Spinal cord (tissue), 10 donors: ENCODE results near the gene ARL8A. TPM values are rescaled to one million over a fixed set of nuclear protein-coding genes. Genes with fewer than 3 reads are reported as not detected.
"Not testable (repeated sequence)": the region's sequence is repeated elsewhere in the genome, so short reads cannot be mapped to it uniquely, and the experiment has no call there.

Source experiments
- DNase-seq, 6 donors: peaks; one replicate each; pipeline versions ENCODE4 v3.0.0 to v3.0.0-alpha.2; 2013 to 2015; ENCODE audit warnings: low spot score in 6 of 6, low read depth in 4 of 6
- H3K27ac ChIP-seq: one replicate; pipeline ENCODE4 v1.5.1; 2013; ENCODE audit warnings: low read depth, low read length, control low read depth
- H3K27me3 ChIP-seq: one replicate; pipeline ENCODE4 v1.6.1; 2013; ENCODE audit warnings: low read length; ENCODE audit not compliant: control insufficient read depth, insufficient read depth
- H3K36me3 ChIP-seq: one replicate; pipeline ENCODE4 v1.6.1; 2013; ENCODE audit warnings: low read length; ENCODE audit not compliant: control insufficient read depth, insufficient read depth
- H3K4me1 ChIP-seq: one replicate; pipeline ENCODE4 v1.6.1; 2013; ENCODE audit warnings: low read length; ENCODE audit not compliant: control insufficient read depth, insufficient read depth
- H3K4me3 ChIP-seq: one replicate; pipeline ENCODE4 v1.5.1; 2013; ENCODE audit warnings: low read depth, low read length, control low read depth
- H3K9me3 ChIP-seq: one replicate; pipeline ENCODE4 v1.6.1; 2013; ENCODE audit warnings: low read length; ENCODE audit not compliant: control insufficient read depth, insufficient read depth
- WGBS: methylation state at CpG from one replicate; pipeline ENCODE4 v1.1.5; 2013; ENCODE audit warnings: missing lambda C conversion rate; ENCODE audit not compliant: insufficient coverage; 5-methylcytosine and 5-hydroxymethylcytosine counted together
- polyA plus RNA-seq, 2 donors: library from polyadenylated mRNA; unstranded; fragments of 120-200 nt; gene quantifications; one replicate each; pipeline ENCODE4 v1.2.1, GENCODE V29; 2013; ENCODE audit not compliant: insufficient read length in 2 of 2
- total RNA-seq, 2 donors: library from RNA; depleted of rRNA in 1 of 2; stranded (reverse); fragments of 120-200 nt in 1 of 2; fragments of >200 nt in 1 of 2; gene quantifications; one replicate each; pipeline versions ENCODE4 v1.2.3 to v1.2.4, GENCODE V29; 2013 to 2014
- donor health status: healthy.

ARL8A gene
- total and polyA plus RNA-seq, 4 donors, result 56.3 to 184 (median 129) TPM

DNA sequence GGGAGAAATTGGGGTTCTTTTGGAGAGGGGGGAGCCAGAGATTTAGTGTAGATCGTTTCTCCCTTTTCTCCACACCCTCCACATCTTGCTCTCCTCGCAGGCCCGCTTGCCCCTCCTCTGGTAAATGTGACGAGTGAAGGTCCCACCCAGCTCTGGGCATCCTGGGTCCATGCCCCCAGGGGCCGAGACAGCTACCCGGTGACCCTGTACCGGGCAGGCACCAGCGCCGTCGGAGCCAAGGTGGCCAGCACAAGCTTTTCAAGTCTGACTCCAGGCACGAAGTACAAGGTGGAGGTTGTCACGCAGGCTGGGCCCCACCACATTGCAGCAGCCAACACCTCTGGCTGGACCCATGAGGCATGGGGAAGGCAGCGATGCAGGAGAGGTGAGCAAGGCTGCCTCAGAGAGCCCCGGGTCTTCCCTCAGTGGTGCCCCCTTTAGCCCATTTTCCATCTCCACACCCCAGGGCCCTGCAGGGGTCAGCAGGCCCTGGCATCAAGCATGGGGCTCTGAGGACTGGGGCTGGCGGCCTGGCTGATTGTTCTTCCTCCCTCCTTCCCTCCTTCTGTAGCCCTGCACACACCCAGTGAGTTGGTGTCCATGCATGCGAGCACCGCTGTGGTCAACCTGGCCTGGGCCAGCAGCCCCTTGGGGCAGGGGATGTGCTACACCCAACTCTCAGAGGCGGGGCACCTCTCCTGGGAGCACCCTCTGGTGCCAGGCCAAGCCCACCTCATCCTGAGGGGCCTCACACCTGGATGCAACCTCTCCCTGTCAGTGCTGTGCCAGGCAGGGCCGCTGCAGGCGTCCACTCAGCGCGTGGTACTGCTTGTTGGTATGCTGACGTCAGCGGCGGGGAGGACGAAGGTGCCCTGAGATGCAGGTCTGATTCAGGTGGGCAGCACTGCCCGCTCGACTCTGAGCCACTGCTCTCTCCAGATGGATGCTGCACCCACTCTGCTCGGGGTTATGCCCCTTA is 32.7 kb upstream of the ARL8A start:
- Histone ChIP-seq H3K4me3 (no peak overlapping the region), H3K27ac (no peak overlapping the region), H3K9me3 (no peaks in the 10 kb centered on the region), H3K4me1 (no peaks in the 10 kb centered on the region), H3K36me3 (no peaks in the 10 kb centered on the region), H3K27me3 (no peaks in the 10 kb centered on the region)
- DNase-seq, result no peak
- WGBS, result 90% methylated on average over 28 of the region's 29 CpGs

DNA sequence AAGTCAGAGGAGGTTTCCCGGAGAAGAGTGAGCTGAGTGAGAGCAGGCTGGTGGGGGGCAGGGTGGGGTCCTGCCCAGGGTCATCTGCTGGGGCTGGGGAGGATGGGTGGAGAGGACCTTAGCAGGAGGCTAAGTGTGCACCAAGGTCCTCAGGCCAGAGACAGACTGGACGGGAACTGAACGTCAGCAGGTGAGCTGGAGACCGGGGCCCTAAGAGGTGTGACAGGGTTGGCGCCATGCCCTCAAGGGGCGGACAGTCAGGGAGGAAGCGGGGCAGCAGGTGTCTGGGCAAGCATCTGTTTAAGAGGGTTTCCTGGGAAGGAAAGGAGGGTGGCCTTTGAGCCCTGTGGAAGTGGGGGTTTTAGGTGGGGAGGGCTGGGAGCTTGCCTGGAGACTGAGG is 29.5 kb upstream of the ARL8A start:
- no peaks in the 10 kb centered on the region for H3K36me3 ChIP-seq
- no peaks in the 10 kb centered on the region for H3K9me3 ChIP-seq
- H3K27me3 ChIP-seq, result no peaks in the 10 kb centered on the region
- no peak overlapping the region for H3K27ac ChIP-seq
- WGBS, result 79% methylated on average over 7 of the region's 7 CpGs
- H3K4me1 ChIP-seq, result peaks cover 3% of the 10 kb centered on the region
- no peak overlapping the region for H3K4me3 ChIP-seq
- DNase-seq, result no peak

- Histone ChIP-seq H3K27ac (no peak overlapping the region), H3K27me3 (no peaks in the 10 kb centered on the region), H3K36me3 (no peaks in the 10 kb centered on the region), H3K4me1 (peaks cover 15% of the 10 kb centered on the region), H3K9me3 (no peaks in the 10 kb centered on the region), H3K4me3 (no peak overlapping the region)
- 92% methylated on average over 4 of the region's 5 CpGs for WGBS
- no peak for DNase-seq
These were observed 27.4 kb upstream of the ARL8A start for GRCh38 chr1:202172015-202172355.

DNA sequence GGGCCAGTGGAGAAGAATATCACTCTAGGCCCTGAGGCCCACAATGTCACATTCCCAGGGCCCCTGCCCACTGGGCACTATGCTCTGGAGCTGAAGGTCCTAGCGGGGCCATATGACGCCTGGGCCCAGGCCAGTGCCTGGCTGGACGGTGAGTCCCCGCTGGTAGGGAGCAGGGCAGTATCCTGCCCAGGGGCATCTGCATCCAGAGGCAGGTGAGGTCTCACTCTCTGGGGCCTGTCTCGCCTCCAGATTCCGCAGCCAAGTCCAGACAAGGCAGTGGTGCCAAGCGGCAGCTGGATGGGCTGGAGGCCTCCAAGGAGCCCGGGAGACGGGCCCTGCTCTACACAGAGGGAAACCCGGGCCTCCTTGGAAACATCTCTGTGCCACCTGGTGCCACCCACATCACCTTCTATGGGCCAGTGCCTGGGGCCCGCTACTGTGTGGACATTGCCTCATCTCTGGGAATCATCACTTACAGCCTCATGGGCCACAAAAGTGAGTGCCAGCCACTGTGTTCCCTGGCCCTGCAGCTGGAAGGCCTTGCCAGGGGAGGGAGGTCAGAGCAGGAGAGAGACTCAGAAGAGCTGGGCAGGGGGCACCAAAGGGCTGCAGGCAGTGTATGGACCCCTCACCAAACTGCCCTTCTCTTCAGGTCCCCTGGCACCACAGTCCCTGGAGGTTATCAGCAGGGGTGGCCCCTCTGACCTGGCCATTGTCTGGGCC is 26.9 kb upstream of the ARL8A start:
- Histone ChIP-seq H3K27ac (no peak overlapping the region), H3K36me3 (no peaks in the 10 kb centered on the region), H3K4me1 (peaks cover 15% of the 10 kb centered on the region), H3K27me3 (no peaks in the 10 kb centered on the region), H3K9me3 (no peaks in the 10 kb centered on the region), H3K4me3 (no peak overlapping the region)
- WGBS, result 94% methylated on average over 7 of the region's 11 CpGs
- DNase-seq, result no peak

DNA sequence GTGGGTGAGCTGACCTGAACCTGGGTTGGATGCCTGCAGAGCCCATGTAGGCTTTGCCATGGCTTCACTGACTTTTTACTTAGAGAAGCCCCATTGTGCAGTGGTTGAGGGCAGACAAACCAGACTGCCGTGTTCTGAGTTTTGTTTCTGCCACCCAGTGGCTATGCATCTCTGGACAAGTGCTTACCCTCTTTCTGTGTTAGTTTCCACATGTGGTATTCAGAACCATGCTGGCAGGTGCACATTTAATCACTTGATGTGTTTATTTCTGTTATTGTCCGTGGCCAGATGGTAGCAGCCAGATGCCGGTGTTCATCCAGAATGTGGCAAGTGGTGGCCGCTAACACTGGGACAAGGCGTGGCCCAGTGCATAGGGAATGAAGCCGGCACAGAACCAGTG is 26.2 kb upstream of the ARL8A start:
- no peaks in the 10 kb centered on the region for H3K36me3 ChIP-seq
- WGBS, result 69% methylated on average over 6 of the region's 6 CpGs
- H3K9me3 ChIP-seq, result no peaks in the 10 kb centered on the region
- H3K4me3 ChIP-seq, result no peak overlapping the region
- peak in 1 of 6 donors; percentile 14 for DNase-seq
- H3K4me1 ChIP-seq, result peaks cover 15% of the 10 kb centered on the region
- no peak overlapping the region for H3K27ac ChIP-seq
- H3K27me3 ChIP-seq, result no peaks in the 10 kb centered on the region

DNA sequence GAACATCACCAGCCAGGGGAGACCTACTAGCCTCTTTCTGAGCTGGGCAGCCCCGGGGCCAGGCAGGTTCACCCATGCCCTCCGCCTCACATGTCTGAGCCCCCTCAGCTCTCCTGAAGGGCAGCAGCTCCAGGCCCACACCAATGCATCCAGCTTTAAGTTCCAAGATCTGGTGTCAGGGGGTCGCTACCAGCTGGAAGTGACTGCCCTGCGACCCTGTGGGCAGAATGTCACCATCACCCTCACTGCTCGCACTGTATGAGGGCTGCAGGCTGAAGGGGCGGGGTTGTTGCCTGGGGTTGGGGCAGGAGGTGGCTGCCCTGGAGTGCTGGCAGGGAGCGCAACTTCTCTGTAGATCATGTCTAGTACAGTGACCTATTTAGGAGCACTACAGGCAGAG is 24.3 kb upstream of the ARL8A start:
- WGBS, result 93% methylated on average over 6 of the region's 7 CpGs
- no peak overlapping the region for H3K27ac ChIP-seq
- no peaks in the 10 kb centered on the region for H3K27me3 ChIP-seq
- H3K36me3 ChIP-seq, result no peaks in the 10 kb centered on the region
- H3K9me3 ChIP-seq, result no peaks in the 10 kb centered on the region
- no peak overlapping the region for H3K4me3 ChIP-seq
- peaks cover 18% of the 10 kb centered on the region for H3K4me1 ChIP-seq
- DNase-seq, result no peak

- H3K27me3 ChIP-seq, result no peaks in the 10 kb centered on the region
- WGBS, result 57% methylated on average over 16 of the region's 18 CpGs
- H3K36me3 ChIP-seq, result no peaks in the 10 kb centered on the region
- H3K4me3 ChIP-seq, result no peak overlapping the region
- peaks cover 26% of the 10 kb centered on the region for H3K4me1 ChIP-seq
- DNase-seq, result peak in 2 of 6 donors; percentile 17 to 62
- no peaks in the 10 kb centered on the region for H3K9me3 ChIP-seq
- H3K27ac ChIP-seq, result no peak overlapping the region
These were observed 23.3 kb upstream of the ARL8A start for GRCh38 chr1:202167708-202168415.

GRCh38 chr1:202167054-202167453 is 22.5 kb upstream of the ARL8A start:
- H3K27me3 ChIP-seq, H3K36me3 ChIP-seq, DNase-seq, H3K27ac ChIP-seq, H3K9me3 ChIP-seq, H3K4me3 ChIP-seq: not testable (repeated sequence)
- peaks cover 28% of the 10 kb centered on the region for H3K4me1 ChIP-seq
- WGBS, result 65% methylated on average over 5 of the region's 13 CpGs

- Histone ChIP-seq H3K9me3 (no peaks in the 10 kb centered on the region), H3K27me3 (no peaks in the 10 kb centered on the region), H3K4me1 (peaks cover 37% of the 10 kb centered on the region), H3K4me3 (no peak overlapping the region), H3K36me3 (no peaks in the 10 kb centered on the region), H3K27ac (no peak overlapping the region)
- WGBS, result 84% methylated on average over 6 of the region's 9 CpGs
- DNase-seq, result no peak
These were observed 21.7 kb upstream of the ARL8A start for GRCh38 chr1:202165942-202166843.
